ENCODE results near the gene PDZD8. TPM values are rescaled to one million over a fixed set of nuclear protein-coding genes. Genes with fewer than 3 reads are reported as not detected.

The PDZD8 gene
- total RNA-seq, 4 donors from 2014 or later, result 28.6 to 54.3 (median 34.8) TPM

DNA sequence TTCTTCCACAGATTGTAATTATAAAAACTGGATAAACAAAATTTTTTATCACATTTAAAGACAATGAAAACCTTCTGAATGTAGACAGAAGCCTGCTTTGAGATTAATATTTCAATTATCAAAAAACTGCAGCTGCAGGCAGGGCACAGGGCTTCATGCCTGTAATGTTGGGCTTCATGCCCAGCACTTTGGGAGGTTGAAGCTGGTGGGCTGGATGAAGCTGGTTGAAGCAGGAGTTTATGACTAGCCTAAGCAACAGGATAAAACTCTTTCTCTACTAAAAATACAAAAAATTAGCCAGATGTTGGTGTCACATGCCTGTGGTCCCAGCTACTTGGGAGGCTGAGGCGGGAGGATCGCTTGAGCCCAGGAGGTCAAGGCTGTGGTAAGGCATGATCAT lies 41.2 kb downstream of the PDZD8 start:
- TF ChIP-seq, protein P1, sequence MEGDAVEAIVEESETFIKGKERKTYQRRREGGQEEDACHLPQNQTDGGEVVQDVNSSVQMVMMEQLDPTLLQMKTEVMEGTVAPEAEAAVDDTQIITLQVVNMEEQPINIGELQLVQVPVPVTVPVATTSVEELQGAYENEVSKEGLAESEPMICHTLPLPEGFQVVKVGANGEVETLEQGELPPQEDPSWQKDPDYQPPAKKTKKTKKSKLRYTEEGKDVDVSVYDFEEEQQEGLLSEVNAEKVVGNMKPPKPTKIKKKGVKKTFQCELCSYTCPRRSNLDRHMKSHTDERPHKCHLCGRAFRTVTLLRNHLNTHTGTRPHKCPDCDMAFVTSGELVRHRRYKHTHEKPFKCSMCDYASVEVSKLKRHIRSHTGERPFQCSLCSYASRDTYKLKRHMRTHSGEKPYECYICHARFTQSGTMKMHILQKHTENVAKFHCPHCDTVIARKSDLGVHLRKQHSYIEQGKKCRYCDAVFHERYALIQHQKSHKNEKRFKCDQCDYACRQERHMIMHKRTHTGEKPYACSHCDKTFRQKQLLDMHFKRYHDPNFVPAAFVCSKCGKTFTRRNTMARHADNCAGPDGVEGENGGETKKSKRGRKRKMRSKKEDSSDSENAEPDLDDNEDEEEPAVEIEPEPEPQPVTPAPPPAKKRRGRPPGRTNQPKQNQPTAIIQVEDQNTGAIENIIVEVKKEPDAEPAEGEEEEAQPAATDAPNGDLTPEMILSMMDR (IDR thresholded peaks at IDR 0.05; ENCODE audit: low read depth), result no peak

DNA sequence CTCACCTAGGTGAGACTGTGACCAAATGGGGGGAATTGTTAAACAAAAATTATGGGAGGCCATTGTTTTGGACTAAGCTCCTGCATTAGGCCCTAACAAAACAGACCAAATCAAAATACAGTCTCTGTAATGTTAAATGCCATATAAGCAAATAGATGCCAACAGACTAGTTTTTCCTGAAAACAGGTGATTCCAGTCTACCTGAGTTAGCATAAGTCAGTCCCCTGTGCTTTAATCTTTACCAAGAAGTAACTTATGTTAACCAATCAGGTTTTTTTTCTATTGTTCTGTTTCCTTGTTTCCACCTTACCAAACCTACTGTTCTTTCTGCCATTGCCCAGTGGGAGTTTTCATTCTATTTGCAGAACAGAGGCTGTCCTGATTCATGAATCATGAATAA lies 48.0 kb downstream of the PDZD8 start:
- TF ChIP-seq, protein P1 (IDR thresholded peaks at IDR 0.05; ENCODE audit: low read depth), result no peak

DNA sequence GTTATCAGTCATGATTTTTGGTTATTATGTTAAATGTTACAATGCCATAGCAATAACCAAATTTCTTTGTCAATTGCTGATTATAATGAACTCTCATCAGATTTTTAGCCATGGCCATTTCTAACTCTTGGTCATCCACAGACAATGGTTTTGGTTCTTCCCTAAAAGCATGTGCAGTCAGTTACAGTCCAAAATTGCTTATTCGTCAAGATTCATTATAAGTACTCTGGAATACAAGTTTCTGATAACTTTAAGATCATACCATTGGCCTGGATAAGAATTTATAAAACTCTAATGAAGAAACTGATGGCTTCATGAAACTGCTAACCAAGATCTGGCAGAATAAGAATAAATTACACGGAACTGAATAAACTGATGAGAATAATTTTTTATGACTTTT lies 50.9 kb downstream of the PDZD8 start:
- TF ChIP-seq, protein P1 (IDR thresholded peaks at IDR 0.05; ENCODE audit: low read depth), result no peak

DNA sequence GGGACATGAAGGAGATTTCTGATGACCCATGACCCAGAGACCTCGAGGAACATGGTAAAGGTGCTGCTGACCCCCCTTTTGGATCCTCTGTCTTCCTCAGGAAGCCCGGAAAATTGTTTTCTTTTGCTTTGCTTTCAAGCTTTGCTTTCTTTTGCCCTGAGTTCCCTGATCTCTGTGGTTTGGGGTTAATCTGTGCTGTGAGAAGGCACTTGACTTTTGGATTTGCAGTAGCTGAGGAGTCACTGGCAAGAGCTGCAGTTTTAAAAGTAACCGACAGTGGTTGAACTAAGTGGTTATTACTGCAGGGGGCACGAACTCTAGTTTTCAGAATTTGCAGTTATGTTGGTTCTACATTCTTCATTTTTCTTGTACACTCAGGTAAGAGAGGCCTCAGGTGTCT lies 53.0 kb downstream of the PDZD8 start:
- TF ChIP-seq, protein P1 (IDR thresholded peaks at IDR 0.05; ENCODE audit: low read depth), result no peak

DNA sequence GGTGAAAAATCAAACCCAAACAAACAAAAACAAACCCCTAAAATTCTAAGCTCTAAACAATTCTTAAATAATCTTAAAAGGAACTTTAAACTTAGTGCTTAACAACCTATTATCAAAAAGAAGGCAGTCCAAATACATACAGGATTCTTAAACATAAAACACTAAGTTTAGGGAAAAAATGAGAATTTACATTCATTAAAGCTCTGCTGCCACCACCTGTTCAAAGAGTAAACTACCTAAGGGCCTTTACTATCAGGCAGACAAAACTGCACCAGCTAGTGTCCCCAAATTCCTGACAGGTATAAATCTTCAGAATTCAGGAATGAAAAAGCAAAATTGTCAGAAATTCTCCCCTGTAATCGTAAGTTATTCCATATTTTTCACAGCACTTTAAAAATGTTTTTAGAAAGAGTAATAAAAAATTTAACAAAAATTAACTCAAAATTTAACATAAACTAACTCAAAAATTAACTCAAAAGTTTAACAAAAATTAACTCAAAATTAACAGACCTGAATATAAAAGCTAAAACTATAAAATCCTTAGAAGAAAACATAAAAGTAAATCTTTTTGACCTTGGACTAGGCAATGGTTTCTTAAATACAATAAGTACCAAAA lies 55.1 kb downstream of the PDZD8 start:
- TF ChIP-seq, protein P1 (IDR thresholded peaks at IDR 0.05; ENCODE audit: low read depth), result no peak

DNA sequence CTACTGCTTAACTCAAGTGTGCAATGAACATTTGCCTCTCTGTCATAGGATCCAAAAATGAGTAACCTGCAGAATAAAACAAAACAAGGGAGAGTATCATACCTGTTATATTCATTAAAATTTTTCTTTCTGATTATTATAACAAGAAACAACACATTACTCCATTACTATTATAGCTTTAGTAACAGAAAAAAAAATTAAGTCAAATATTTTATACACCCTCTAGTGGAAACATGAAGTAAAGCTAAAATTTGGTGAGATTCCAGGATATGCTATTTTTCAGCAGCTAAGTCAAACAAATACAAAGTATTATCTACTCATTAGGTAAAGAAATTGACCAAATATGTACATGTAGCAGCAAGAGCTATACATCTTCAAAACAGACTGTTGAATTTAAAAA lies 56.3 kb downstream of the PDZD8 start:
- TF ChIP-seq, protein P1 (IDR thresholded peaks at IDR 0.05; ENCODE audit: low read depth), result no peak

DNA sequence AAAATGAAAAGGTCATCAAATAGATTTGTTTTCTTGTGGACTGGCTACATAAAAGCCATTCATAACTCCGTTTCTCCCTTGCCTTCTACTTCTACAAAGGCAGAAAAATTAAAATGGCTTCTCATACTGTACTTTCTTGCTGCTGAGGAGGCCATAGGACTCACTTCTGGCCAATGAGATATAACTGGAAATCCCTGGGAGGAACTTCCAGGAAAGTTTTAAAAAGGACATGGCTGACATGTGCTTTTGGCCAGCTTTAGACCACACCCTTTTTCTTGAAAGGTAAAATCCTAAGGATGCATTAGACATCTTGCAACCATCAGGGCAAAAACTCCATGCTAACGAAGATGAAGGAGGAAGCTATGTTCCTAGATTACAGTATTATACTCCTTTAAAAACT lies 58.5 kb downstream of the PDZD8 start:
- TF ChIP-seq, protein P1 (IDR thresholded peaks at IDR 0.05; ENCODE audit: low read depth), result no peak

Measured in subcutaneous adipose tissue (tissue), 4 donors.